Measurements from ENCODE around the gene USP37. TPM values are rescaled to one million over a fixed set of nuclear protein-coding genes. Genes with fewer than 3 reads are reported as not detected.

Gene USP37
- total and polyA plus RNA-seq, 2 of the 13 experiments (the other 11 are each of a cell fraction or from before 2014, with no cell fraction given), result 6.5 to 30.6 TPM

- TF ChIP-seq ZNF749 (CRISPR knock-in tag; IDR thresholded peaks at IDR 0.05; ENCODE audit: borderline replicate concordance), result peak; percentile 97
- no peak for TF ChIP-seq RAD51 (IDR thresholded peaks at IDR 0.05; ENCODE audit: borderline replicate concordance)
- no peak for TF ChIP-seq PBX2 (CRISPR knock-in tag; IDR thresholded peaks at IDR 0.05)
- TF ChIP-seq STAG1 (CRISPR knock-in tag; IDR thresholded peaks at IDR 0.05), result no peak; the same call in 1 of the 2 replicates
- no peak; the same call in 1 of the 2 replicates for TF ChIP-seq PAX8 (CRISPR knock-in tag; IDR thresholded peaks at IDR 0.05; ENCODE audit: borderline replicate concordance)
- no peak for TF ChIP-seq KLF15 (CRISPR knock-in tag; IDR thresholded peaks at IDR 0.05; ENCODE audit: borderline replicate concordance)
- TF ChIP-seq MAX (IDR thresholded peaks at IDR 0.05), result peak; percentile 100
- TF ChIP-seq HDAC6 (IDR thresholded peaks at IDR 0.05; ENCODE audit: low read depth, low read length), result no peak
- TF ChIP-seq TFDP1 (CRISPR knock-in tag; IDR thresholded peaks at IDR 0.05; ENCODE audit: borderline replicate concordance), result peak; percentile 99
- TF ChIP-seq FOXP1 (IDR thresholded peaks at IDR 0.05), result no peak
- no peak for TF ChIP-seq FOXP1 (CRISPR knock-in tag; IDR thresholded peaks at IDR 0.05)
- peak; percentile 97 for TF ChIP-seq RNF219 (CRISPR knock-in tag; IDR thresholded peaks at IDR 0.05)
- peak; percentile 94; the same call in 1 of the 2 replicates for TF ChIP-seq PHF21A (CRISPR knock-in tag; IDR thresholded peaks at IDR 0.05)
- TF ChIP-seq NFIB (CRISPR knock-in tag; IDR thresholded peaks at IDR 0.05; ENCODE audit: borderline replicate concordance), result peak; percentile 60; the same call in 1 of the 2 replicates
- TF ChIP-seq ZHX2 (IDR thresholded peaks at IDR 0.05; ENCODE audit: low read depth), result peak; percentile 82
- TF ChIP-seq ZHX2 (CRISPR knock-in tag; IDR thresholded peaks at IDR 0.05; ENCODE audit: borderline replicate concordance), result peak; percentile 73
- peak; percentile 99 for TF ChIP-seq ZNF772 (CRISPR knock-in tag; IDR thresholded peaks at IDR 0.05)
- TF ChIP-seq BHLHE40 (IDR thresholded peaks at IDR 0.05; ENCODE audit: low read length), result peak; percentile 80
- no peak; the same call in 1 of the 2 replicates for TF ChIP-seq ZNF484 (CRISPR knock-in tag; IDR thresholded peaks at IDR 0.05; ENCODE audit: borderline replicate concordance, low read depth)
Observed at GRCh38 chr2:218568190-218569037, at the start of gene USP37, which contains the start of gene CNOT9 (continued).

Data from HepG2 (cell line).